ENCODE results near the gene LRCH4. TPM values are rescaled to one million over a fixed set of nuclear protein-coding genes. Genes with fewer than 3 reads are reported as not detected.

LRCH4 gene
- 100 to 1,000 TPM in 4 of 6 donors, 10 to 100 TPM in 2; 81.4 to 172 (median 106) TPM for polyA plus RNA-seq (ENCODE audit: low read depth in 6 of 6)

GRCh38 chr7:100585511-100586265 lies at the start of gene LRCH4:
Gene LRCH4, minus strand, starts transcription at chr7:100586129. Its CDS starts 29 bp downstream, at chr7:100586100.
- peak; percentile 71 for DNase-seq
- Mint-ChIP-seq H3K27me3 (peaks cover 5 to 15% (median 7%) of the 10 kb centered on the region in 3 donors), H3K4me1 (peaks cover 35 to 46% (median 44%) of the 10 kb centered on the region in 3 donors), H3K9me3 (no peaks in the 10 kb centered on the region), H3K36me3 (no peaks in the 10 kb centered on the region), H3K4me3 (peak within 1 kb of the TSS; percentile 95 to 99 (median 97)), H3K27ac (peak within 1 kb of the TSS; percentile 39 to 100 (median 98))
- ATAC-seq (ENCODE audit: low read depth in 2 of 2), result peak; percentile 15 to 19

GRCh38 chr7:100632951-100633717 lies 47.2 kb upstream of the LRCH4 start:
- Mint-ChIP-seq H3K4me1 (peaks cover 14 to 28% (median 21%) of the 10 kb centered on the region in 3 donors), H3K27me3 (no peaks in the 10 kb centered on the region), H3K9me3 (no peaks in the 10 kb centered on the region), H3K4me3 (peak overlapping the region; percentile 72 to 94 (median 88)), H3K36me3 (no peaks in the 10 kb centered on the region), H3K27ac (peak overlapping the region in 4 of 6 donors; percentile 26 to 90 (median 86))
- ATAC-seq (ENCODE audit: low read depth in 2 of 2), result peak; percentile 61 to 66
- DNase-seq, result peak; percentile 42

- peaks cover 21 to 36% (median 33%) of the 10 kb centered on the region in 3 donors for H3K4me1 Mint-ChIP-seq
- DNase-seq (no peak), ATAC-seq (ENCODE audit: low read depth in 2 of 2) (no peak)
- no peaks in the 10 kb centered on the region for H3K36me3 Mint-ChIP-seq
- no peaks in the 10 kb centered on the region for H3K27me3 Mint-ChIP-seq
- H3K9me3 Mint-ChIP-seq, result no peaks in the 10 kb centered on the region
- peak overlapping the region in 1 of 8 donors; percentile 15 for H3K4me3 Mint-ChIP-seq
- peak overlapping the region in 2 of 6 donors; percentile 10 to 21 for H3K27ac Mint-ChIP-seq
Measured at GRCh38 chr7:100630066-100630465, 44.1 kb upstream of the LRCH4 start.

GRCh38 chr7:100629117-100629716 lies 43.3 kb upstream of the LRCH4 start:
- no peaks in the 10 kb centered on the region for H3K36me3 Mint-ChIP-seq
- H3K27ac Mint-ChIP-seq, result no peak overlapping the region
- peaks cover 20 to 33% (median 31%) of the 10 kb centered on the region in 3 donors for H3K4me1 Mint-ChIP-seq
- H3K4me3 Mint-ChIP-seq, result peak overlapping the region in 1 of 8 donors; percentile 3
- no peaks in the 10 kb centered on the region for H3K27me3 Mint-ChIP-seq
- ATAC-seq (ENCODE audit: low read depth in 2 of 2) (no peak), DNase-seq (no peak)
- no peaks in the 10 kb centered on the region for H3K9me3 Mint-ChIP-seq

- H3K36me3 Mint-ChIP-seq, result no peaks in the 10 kb centered on the region
- H3K9me3 Mint-ChIP-seq, result no peaks in the 10 kb centered on the region
- peak overlapping the region in 1 of 6 donors; percentile 39 for H3K27ac Mint-ChIP-seq
- DNase-seq, result no peak
- ATAC-seq (ENCODE audit: low read depth in 2 of 2), result no peak
- H3K4me3 Mint-ChIP-seq, result peak overlapping the region in 5 of 8 donors; percentile 28 to 86 (median 65)
- peaks cover 3 to 25% (median 17%) of the 10 kb centered on the region in 3 donors for H3K4me1 Mint-ChIP-seq
- no peaks in the 10 kb centered on the region for H3K27me3 Mint-ChIP-seq
Measured at GRCh38 chr7:100627238-100627549, 41.3 kb upstream of the LRCH4 start.

GRCh38 chr7:100626530-100627237 lies 40.8 kb upstream of the LRCH4 start:
- H3K9me3 Mint-ChIP-seq, result no peaks in the 10 kb centered on the region
- DNase-seq (peak; percentile 53), ATAC-seq (ENCODE audit: low read depth in 2 of 2) (peak; percentile 94 to 96)
- no peaks in the 10 kb centered on the region for H3K36me3 Mint-ChIP-seq
- no peaks in the 10 kb centered on the region for H3K27me3 Mint-ChIP-seq
- no peak overlapping the region for H3K27ac Mint-ChIP-seq
- H3K4me1 Mint-ChIP-seq, result peaks cover 0 to 25% (median 15%) of the 10 kb centered on the region in 3 donors
- H3K4me3 Mint-ChIP-seq, result peak overlapping the region in 7 of 8 donors; percentile 76 to 86 (median 77)

- H3K27me3 Mint-ChIP-seq, result no peaks in the 10 kb centered on the region
- DNase-seq (no peak), ATAC-seq (ENCODE audit: low read depth in 2 of 2) (no peak)
- H3K9me3 Mint-ChIP-seq, result no peaks in the 10 kb centered on the region
- peak overlapping the region in 7 of 8 donors; percentile 76 to 86 (median 77) for H3K4me3 Mint-ChIP-seq
- H3K36me3 Mint-ChIP-seq, result no peaks in the 10 kb centered on the region
- H3K4me1 Mint-ChIP-seq, result peaks cover 0 to 25% (median 13%) of the 10 kb centered on the region in 3 donors
- H3K27ac Mint-ChIP-seq, result peak overlapping the region in 1 of 6 donors; percentile 16
Measured at GRCh38 chr7:100626055-100626454, 40.1 kb upstream of the LRCH4 start.

- peak overlapping the region in 1 of 8 donors; percentile 15 for H3K4me3 Mint-ChIP-seq
- H3K36me3 Mint-ChIP-seq, result no peaks in the 10 kb centered on the region
- no peak for DNase-seq
- no peaks in the 10 kb centered on the region for H3K9me3 Mint-ChIP-seq
- H3K4me1 Mint-ChIP-seq, result peaks cover 0 to 19% (median 8%) of the 10 kb centered on the region in 3 donors
- no peak for ATAC-seq (ENCODE audit: low read depth in 2 of 2)
- peak overlapping the region in 1 of 6 donors; percentile 16 for H3K27ac Mint-ChIP-seq
- H3K27me3 Mint-ChIP-seq, result no peaks in the 10 kb centered on the region
Measured at GRCh38 chr7:100623951-100624824, 38.3 kb upstream of the LRCH4 start.

- Mint-ChIP-seq H3K4me1 (peaks cover 0 to 14% (median 8%) of the 10 kb centered on the region in 3 donors), H3K27me3 (no peaks in the 10 kb centered on the region), H3K4me3 (no peak overlapping the region), H3K27ac (peak overlapping the region in 1 of 6 donors; percentile 73), H3K36me3 (no peaks in the 10 kb centered on the region), H3K9me3 (no peaks in the 10 kb centered on the region)
- ATAC-seq (ENCODE audit: low read depth in 2 of 2) (no peak), DNase-seq (no peak)
Measured at GRCh38 chr7:100621554-100621953, 35.6 kb upstream of the LRCH4 start.

GRCh38 chr7:100620804-100621203 lies 34.9 kb upstream of the LRCH4 start:
- no peak for ATAC-seq (ENCODE audit: low read depth in 2 of 2)
- Mint-ChIP-seq H3K9me3 (no peaks in the 10 kb centered on the region), H3K27me3 (no peaks in the 10 kb centered on the region), H3K4me1 (peaks cover 0 to 7% (median 2%) of the 10 kb centered on the region in 3 donors), H3K4me3 (no peak overlapping the region), H3K36me3 (no peaks in the 10 kb centered on the region), H3K27ac (peak overlapping the region in 1 of 6 donors; percentile 18)
- no peak for DNase-seq

GRCh38 chr7:100620239-100620638 lies 34.3 kb upstream of the LRCH4 start:
- DNase-seq, result no peak
- H3K4me1 Mint-ChIP-seq, result peaks cover 0 to under 1% (median 0%) of the 10 kb centered on the region in 3 donors
- H3K36me3 Mint-ChIP-seq, result no peaks in the 10 kb centered on the region
- no peak overlapping the region for H3K27ac Mint-ChIP-seq
- no peak for ATAC-seq (ENCODE audit: low read depth in 2 of 2)
- no peaks in the 10 kb centered on the region for H3K27me3 Mint-ChIP-seq
- no peak overlapping the region for H3K4me3 Mint-ChIP-seq
- H3K9me3 Mint-ChIP-seq, result no peaks in the 10 kb centered on the region

GRCh38 chr7:100614308-100614861 lies 28.5 kb upstream of the LRCH4 start:
- Mint-ChIP-seq H3K4me1 (peaks cover 14 to 27% (median 20%) of the 10 kb centered on the region in 3 donors), H3K4me3 (peak overlapping the region in 1 of 8 donors; percentile 16), H3K36me3 (no peaks in the 10 kb centered on the region), H3K9me3 (no peaks in the 10 kb centered on the region), H3K27ac (no peak overlapping the region), H3K27me3 (no peaks in the 10 kb centered on the region)
- no peak for DNase-seq
- ATAC-seq (ENCODE audit: low read depth in 2 of 2), result no peak
